GM21367 (cell line): ENCODE results near the gene HOXA6.

ENCODE experiments used
- ATAC-seq: cut with Tn5 transposase; IDR thresholded peaks from one replicate; pipeline ENCODE4 v1.9.1; 2021; ENCODE audit not compliant: unreplicated experiment

HOXA6 gene

DNA sequence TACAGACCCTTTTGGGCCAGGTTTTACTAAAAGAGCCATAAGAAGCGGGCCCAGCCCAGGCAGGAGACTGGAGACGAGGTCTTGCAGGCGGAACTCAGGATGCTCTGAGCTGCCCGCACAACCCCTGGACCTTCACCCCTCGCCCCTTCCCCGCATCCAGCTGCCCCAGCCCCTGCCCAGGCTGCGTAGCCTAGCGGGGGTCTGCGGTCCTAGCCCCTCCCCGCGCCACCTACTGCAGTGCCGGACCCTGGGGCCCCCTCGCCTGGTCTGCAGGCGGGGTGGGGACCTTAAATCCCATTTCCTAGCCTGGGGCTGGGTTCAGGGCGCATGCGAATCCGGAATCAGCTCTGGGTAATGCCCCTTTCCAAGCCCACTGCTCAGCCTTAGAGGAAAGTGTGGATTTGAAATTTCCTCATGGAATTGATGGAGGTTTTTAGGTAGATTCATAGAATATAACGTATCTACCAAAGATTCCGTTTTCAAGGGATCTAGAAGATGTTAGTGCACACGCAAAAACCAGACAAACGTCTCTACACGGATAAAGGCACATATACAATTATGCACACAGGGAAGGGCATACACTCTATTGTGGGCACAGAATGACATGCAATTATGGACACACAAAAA is 5.4 kb upstream of the HOXA6 start:
- no peak for ATAC-seq

DNA sequence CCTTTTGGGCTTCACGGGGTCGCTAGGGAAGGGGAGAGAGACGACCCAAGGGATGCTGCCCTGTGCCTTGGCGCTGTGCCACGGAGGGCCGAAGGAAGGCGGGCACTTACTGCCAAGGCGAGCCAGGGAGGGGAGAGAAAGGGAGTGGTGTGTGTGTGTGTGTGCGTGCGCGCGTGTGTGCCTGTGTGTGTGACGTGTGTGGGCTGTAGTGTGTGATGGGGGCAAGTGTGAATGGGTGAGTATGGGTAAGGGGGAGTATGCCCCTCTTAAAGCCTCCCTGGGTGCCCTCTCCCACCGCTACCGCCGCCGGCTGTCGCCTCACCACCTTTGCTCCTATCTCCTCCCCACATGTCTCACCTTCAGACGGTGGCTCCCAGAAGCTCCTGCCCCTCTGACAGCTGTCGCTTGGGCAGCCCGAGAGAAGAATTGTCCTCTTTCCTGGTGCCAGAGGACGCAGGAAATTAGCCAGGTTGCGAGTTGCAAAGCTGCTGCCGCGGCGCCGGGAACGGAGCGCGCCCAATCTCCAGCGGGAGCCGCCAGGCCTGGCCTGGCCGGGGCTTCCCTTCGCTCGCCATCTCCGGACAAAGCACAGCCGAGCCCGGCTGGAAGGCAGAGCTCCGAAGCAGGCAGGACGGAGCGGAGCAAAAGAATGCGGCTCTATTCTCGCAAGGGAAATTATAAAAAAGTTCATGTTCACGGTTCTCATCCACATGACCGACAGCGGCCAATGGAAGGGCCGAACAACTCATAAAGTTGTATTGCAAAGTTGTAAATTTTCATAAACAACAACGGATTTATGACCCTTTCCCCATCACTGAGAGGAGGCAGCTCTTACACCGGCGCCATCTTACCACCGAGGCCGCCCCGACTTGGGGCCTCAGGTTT is 4.6 kb upstream of the HOXA6 start, which contains the start of gene HOXA3:
HOXA3 (minus strand) TSS at position 653 of the 885 bp plus-strand sequence. CDS start 41,943 bp downstream, outside the sequence.
- no peak for ATAC-seq

- ATAC-seq: no peak
Observed at GRCh38 chr7:27151341-27151930, 3.9 kb upstream of the HOXA6 start.

DNA sequence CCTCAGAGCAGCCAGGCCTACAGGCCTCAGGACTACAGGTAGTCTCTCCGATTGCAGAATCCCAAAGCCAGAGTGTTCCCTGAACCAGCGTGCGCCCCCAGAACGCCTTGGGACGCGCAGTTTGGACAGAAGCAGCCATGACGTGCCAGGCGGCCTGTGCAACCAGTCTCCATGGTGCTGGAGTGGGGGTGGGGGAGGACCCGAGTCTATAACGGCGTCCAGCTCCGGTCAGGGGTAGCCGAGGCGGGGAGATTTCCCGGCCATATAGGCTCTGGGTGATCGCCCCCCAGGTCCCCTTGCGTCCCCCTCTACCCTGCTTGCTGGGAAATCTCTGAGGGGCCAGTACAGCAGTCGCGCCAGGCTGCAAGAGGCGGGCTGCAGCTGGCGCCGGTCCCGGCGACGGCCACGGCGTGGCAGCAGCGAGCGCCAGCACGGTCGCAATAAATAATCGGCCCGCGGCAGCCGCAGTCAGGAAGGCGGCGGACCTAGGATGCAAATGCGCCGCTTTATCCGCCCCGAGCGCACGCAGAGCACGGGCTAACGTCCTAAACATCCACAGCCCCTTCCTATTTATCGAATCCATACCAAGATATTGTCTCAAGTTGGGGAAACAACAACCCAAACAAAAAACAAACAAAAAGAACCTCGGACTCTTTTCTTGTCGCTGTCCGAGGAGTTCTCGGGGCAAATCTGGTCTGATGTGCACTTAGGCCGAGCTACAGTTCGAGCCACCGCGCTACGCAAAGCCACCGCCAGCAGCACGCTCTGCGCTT is 3.2 kb upstream of the HOXA6 start:
- peak; percentile 77 for ATAC-seq

- ATAC-seq: no peak
Observed at GRCh38 chr7:27149842-27150567, 2.4 kb upstream of the HOXA6 start.

DNA sequence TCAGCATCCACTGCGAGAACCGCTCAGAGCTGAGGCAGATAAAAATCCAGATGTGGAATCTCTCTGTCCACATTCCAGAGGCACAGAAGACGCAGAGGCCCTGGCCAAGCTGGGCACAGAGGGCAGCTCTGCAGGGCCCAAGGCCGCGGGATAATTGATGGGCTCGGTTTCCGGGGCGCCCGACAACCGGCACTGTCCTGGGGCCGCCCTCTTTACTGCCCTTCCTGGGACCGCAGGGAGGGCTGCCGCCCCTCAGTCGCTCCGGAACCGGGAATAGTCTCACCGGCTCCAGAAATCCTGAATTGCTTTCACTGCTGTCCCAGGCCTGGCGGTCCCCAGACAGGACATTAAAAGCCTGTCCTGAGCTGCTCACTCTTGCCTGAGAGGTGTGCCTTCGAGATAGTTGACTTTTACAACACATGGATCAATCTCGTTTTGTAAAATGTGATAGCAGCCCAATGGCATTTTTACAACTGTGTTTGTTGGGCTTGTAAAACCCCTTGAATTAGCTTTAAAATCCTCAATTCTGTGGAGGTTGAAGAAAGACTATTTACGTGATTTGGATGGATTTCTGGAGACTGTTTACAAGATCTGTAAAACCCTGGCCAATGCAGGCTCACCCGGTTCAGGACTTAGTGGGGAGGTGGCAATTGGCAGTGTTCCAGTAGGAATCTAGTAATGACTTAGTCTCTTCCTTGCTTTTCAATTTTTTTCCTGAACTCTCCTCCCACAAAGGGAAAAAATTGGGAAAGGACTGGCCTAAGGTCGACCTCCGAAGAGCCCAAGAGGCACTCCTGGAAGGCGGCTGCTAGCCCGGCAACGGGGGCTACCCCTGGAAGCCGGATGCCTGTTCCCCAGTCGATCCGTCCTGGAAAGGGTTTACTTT is 1.4 kb upstream of the HOXA6 start:
- ATAC-seq: no peak

GRCh38 chr7:27148031-27148755 is 619 bp upstream of the HOXA6 start:
- ATAC-seq: no peak

DNA sequence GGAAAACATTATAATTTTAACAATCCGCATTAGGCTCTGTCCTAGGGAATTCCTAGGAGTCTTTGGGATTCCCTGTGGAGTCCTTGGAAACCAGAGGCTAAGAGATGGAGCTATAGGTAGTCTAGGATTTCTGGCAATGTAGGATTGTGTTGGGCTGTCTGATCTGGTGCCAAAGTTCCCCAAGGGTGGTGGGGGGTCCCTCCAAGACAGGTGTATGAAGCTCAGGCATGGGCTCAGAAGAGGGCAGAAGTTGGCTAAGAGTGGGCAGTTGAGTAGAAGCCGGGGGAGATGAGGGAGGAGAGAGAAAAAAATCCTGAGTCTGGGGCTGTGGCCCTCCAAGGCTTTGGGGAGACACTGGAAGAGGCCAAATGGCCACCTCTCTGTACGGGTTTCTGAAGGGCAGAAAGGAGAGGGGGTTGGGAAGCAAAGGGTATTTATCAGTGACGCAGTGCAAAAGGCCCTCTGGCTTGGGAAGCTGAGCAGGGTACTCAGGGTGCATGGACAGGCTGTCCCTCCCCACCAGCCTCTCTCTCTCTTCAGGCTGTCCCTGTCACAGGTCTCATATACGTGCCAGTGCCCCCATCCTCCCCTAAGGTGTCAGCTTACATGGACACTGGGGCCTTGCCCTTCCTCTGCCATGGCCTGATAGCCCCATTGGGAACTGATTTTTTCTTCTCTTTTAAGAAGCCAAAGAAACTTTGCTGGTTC is 929 bp downstream of the HOXA6 start:
- no peak for ATAC-seq

DNA sequence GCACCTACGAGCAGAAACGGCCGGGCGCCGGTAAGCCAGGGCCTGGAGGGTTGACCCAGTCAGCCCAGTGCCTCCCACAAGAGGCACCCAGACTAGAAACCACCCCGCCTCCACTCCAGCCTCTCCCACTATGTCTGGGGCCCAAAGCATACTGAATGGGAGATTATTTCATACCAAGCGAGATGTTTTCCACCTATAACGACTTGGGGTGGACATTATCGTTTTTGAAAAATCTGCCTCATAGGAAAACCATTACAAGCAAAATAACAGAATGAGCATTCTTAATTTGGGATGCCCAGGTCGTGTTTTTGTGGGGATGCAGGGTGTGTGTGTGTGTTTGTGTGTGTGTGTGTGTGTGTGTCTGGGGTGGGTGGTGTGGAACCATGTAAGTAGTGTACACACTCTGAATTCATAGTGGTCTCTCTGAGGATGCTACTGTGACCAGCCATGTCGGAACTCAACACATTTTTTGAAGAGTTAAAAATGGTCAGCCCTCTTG is 1.6 kb downstream of the HOXA6 start:
- ATAC-seq: no peak

DNA sequence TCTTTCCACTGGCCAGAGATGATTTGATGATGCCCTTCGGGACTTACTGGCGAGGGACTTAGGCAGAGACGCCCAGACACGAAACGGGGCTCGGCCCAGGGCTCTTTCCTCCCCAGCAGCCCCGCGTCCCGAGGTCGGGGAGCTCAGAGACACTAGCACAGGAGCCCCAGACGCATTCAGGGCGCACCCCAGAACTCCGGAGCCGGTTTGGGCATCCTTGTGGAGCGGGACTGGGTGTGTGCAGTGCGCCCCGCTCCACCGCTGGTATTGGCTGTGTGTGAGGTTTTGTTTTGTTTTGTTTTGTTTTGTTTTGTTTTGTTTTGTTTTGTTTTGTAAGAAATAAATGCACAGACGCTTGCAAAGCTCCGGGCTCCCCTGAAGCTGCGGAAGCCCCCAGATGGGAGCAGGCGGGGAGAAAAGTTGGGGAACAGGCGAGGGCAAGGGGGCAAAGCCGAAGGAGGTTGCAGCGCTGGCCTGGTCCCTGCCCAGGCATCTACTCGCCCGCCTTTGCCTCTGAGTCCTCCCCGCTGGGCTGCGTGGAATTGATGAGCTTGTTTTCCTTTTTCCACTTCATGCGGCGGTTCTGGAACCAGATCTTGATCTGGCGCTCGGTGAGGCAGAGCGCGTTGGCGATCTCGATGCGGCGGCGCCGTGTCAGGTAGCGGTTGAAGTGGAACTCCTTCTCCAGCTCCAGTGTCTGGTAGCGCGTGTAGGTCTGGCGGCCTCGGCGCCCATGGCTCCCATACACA is 2.2 kb downstream of the HOXA6 start:
- ATAC-seq: no peak

- ATAC-seq: no peak
Observed at GRCh38 chr7:27144781-27145164, 2.8 kb downstream of the HOXA6 start.

GRCh38 chr7:27143950-27144780 is 3.4 kb downstream of the HOXA6 start:
- no peak for ATAC-seq

DNA sequence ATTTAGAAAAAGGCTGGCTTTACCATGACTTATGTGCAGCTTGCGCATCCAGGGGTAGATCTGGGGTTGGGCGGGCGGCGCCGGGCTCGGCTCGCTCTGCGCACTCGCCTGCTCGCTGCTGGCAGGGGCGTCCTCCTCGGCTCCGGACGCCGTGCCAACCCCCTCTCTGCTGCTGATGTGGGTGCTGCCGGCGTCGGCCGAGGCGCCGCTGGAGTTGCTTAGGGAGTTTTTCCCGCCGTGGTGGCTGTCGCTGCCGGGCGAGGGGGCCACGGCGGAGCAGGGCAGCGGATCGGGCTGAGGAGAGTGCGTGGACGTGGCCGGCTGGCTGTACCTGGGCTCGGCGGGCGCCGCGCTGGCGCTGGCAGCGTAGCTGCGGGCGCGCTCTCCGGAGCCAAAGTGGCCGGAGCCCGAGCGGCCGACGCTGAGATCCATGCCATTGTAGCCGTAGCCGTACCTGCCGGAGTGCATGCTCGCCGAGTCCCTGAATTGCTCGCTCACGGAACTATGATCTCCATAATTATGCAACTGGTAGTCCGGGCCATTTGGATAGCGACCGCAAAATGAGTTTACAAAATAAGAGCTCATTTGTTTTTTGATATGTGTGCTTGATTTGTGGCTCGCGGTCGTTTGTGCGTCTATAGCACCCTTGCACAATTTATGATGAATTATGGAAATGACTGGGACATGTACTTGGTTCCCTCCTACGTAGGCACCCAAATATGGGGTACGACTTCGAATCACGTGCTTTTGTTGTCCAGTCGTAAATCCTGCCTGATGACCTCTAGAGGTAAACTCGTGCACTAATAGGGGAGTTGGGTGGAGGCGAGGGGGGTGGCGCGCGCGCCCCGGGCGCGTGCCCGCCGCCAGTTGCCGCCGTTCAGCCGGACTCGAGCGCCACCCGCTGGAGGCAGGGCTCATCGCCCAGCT is 4.3 kb downstream of the HOXA6 start, which contains the start of gene HOXA5:
HOXA5 (minus strand) TSS at position 659 of the 927 bp plus-strand sequence; CDS start at position 585, 74 bp downstream.
- ATAC-seq: no peak

DNA sequence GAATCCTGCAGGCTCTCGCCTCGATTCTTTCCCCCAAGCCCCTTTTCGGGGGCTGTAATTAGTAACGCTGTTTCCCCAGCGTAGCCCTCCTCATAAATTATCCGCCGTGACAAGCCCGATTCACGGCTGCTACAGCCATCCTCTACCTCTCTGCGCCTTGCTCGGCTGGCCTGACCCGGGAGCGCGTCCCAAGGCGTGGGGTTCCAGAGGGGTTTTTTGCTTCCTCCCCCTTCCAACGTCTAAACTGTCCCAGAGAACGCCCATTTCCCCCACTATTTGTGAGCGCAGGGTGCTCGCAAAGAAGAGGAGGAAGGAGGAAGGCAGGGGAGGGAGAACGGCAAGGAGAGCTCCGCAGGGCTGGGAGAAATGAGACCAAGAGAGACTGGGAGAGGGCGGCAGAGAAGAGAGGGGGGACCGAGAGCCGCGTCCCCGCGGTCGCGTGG is 5.0 kb downstream of the HOXA6 start:
- no peak for ATAC-seq

- no peak for ATAC-seq
Observed at GRCh38 chr7:27141923-27142579, 5.5 kb downstream of the HOXA6 start.
